ENCODE data around the gene SDF2L1. TPM values are rescaled to one million over a fixed set of nuclear protein-coding genes. Genes with fewer than 3 reads are reported as not detected.

The SDF2L1 gene
- total RNA-seq, 2 donors from 2014 or later, result 47.5 to 115 TPM

GRCh38 chr22:21598302-21598701 is 43.8 kb upstream of the SDF2L1 start:
- DNase-seq (no peak), ATAC-seq (no peak)
- no peaks in the 10 kb centered on the region for H3K4me1 ChIP-seq
- TF ChIP-seq POLR2A (IDR thresholded peaks at IDR 0.05) (no peak), CTCF (IDR thresholded peaks at IDR 0.05) (no peak)
- H3K36me3 ChIP-seq (replicated peaks in 1 of 2; ENCODE audit: insufficient read depth in 1 of 2, low read depth in 2 of 2), result peaks cover 0 to 6% of the 10 kb centered on the region in 2 donors
- intact Hi-C loops (cut with DNase I), result no loop called here
- 78 to 83% methylated on average over 3 of the region's 3 CpGs for WGBS, 2 donors
- H3K4me3 ChIP-seq, result no peak overlapping the region
- no peaks in the 10 kb centered on the region for H3K9me3 ChIP-seq
- no peaks in the 10 kb centered on the region for H3K27me3 ChIP-seq
- no peak overlapping the region for H3K27ac ChIP-seq

- no peak for ATAC-seq
These were observed 42.8 kb upstream of the SDF2L1 start for GRCh38 chr22:21599053-21599893.

GRCh38 chr22:21602579-21602978 is 39.5 kb upstream of the SDF2L1 start:
- intact Hi-C loops (cut with DNase I), result no loop called here
- Histone ChIP-seq H3K36me3 (replicated peaks in 1 of 2; ENCODE audit: insufficient read depth in 1 of 2, low read depth in 2 of 2) (no peaks in the 10 kb centered on the region), H3K4me1 (no peaks in the 10 kb centered on the region), H3K27ac (no peak overlapping the region), H3K27me3 (no peaks in the 10 kb centered on the region), H3K9me3 (no peaks in the 10 kb centered on the region), H3K4me3 (no peak overlapping the region)
- no peak for DNase-seq
- ATAC-seq, result no peak
- TF ChIP-seq CTCF (IDR thresholded peaks at IDR 0.05), result no peak
- no peak for TF ChIP-seq POLR2A (IDR thresholded peaks at IDR 0.05)
- 93% methylated on average over 6 of the region's 6 CpGs for WGBS, 2 donors

More at GRCh38 chr22:21599053-21599893, 42.8 kb upstream of the SDF2L1 start:
- Histone ChIP-seq H3K27me3 (no peaks in the 10 kb centered on the region), H3K9me3 (no peaks in the 10 kb centered on the region), H3K36me3 (replicated peaks in 1 of 2; ENCODE audit: insufficient read depth in 1 of 2, low read depth in 2 of 2) (peaks cover 0 to 2% of the 10 kb centered on the region in 2 donors), H3K4me3 (no peak overlapping the region), H3K4me1 (no peaks in the 10 kb centered on the region), H3K27ac (no peak overlapping the region)
- 88 to 95% methylated on average over 6 of the region's 6 CpGs for WGBS, 2 donors
- TF ChIP-seq POLR2A (IDR thresholded peaks at IDR 0.05) (no peak), CTCF (IDR thresholded peaks at IDR 0.05) (no peak)
- no peak for DNase-seq
- intact Hi-C loops (cut with DNase I), result no loop called here

- Histone ChIP-seq H3K27ac (no peak overlapping the region), H3K4me3 (no peak overlapping the region), H3K36me3 (replicated peaks in 1 of 2; ENCODE audit: insufficient read depth in 1 of 2, low read depth in 2 of 2) (no peaks in the 10 kb centered on the region), H3K27me3 (no peaks in the 10 kb centered on the region), H3K9me3 (no peaks in the 10 kb centered on the region), H3K4me1 (no peaks in the 10 kb centered on the region)
- no peak for DNase-seq
- intact Hi-C loops (cut with DNase I), result no loop called here
- no peak for ATAC-seq
- 83 to 85% methylated on average over 7 to 9 of the region's 9 CpGs for WGBS, 2 donors
- no peak for TF ChIP-seq CTCF (IDR thresholded peaks at IDR 0.05)
- TF ChIP-seq POLR2A (IDR thresholded peaks at IDR 0.05), result no peak
These were observed 38.1 kb upstream of the SDF2L1 start for GRCh38 chr22:21603973-21604372.

Data from body of pancreas (tissue), 4 donors.